A549 (cell line): ENCODE data around the gene ZNF322. TPM values are rescaled to one million over a fixed set of nuclear protein-coding genes. Genes with fewer than 3 reads are reported as not detected.

Source experiments
- ATAC-seq, 2 experiments: fragments of 200-7000 bp in 1 of 2; fragments of >200 bp in 1 of 2; cut with Nextera tagmentation in 1 of 2; cut with Tn5 transposase in 1 of 2; 3 replicates each; pipeline versions ENCODE4 v1.8.0 to v1.9.1; 2018 to 2020; ENCODE audit warnings: mild to moderate bottlenecking in 1 of 2, moderate library complexity in 1 of 2
- CTCF ChIA-PET: fragments of 300-600 bp; sonication (Branson Sonifier 250); formaldehyde crosslinking; extraction: SDS; loops from one replicate; lab custom pipeline; 2021; ENCODE audit warnings: antibody characterized with exemption, inconsistent platforms; lab: Yijun Ruan, JAX
- POLR2A ChIA-PET: fragments of 350-600 bp; formaldehyde crosslinking; extraction: SDS; loops from one replicate; lab custom pipeline; 2021; ENCODE audit warnings: antibody characterized with exemption, inconsistent platforms; lab: Yijun Ruan, JAX
- DNase-seq, 2 experiments: peaks; one replicate each; pipeline versions ENCODE4 v3.0.0 to v3.0.0-alpha.2; 2011 to 2016; ENCODE audit warnings: low read depth in 1 of 2, low spot score in 1 of 2
- FAIRE-seq: peaks from 2 replicates; lab custom pipeline; 2011; peaks lifted over from hg19 to GRCh38; lab: Jason Lieb, UNC
- H3K27ac ChIP-seq, 2 experiments: fragments of >200 bp; sonication (Bioruptor Twin); formaldehyde crosslinking; 3 replicates each; pipeline ENCODE4 v1.5.1; 2016 to 2017
- H3K4me1 ChIP-seq: fragments of >200 bp; sonication (Bioruptor Twin); formaldehyde crosslinking; 3 replicates; pipeline ENCODE4 v1.6.1; 2016
- H3K4me2 ChIP-seq: fragments of >200 bp; sonication (Bioruptor Twin); formaldehyde crosslinking; 3 replicates; pipeline ENCODE4 v1.6.1; 2016
- H3K4me3 ChIP-seq: fragments of >200 bp; sonication (Bioruptor Twin); formaldehyde crosslinking; 3 replicates; pipeline ENCODE4 v1.5.1; 2016
- H3K9me3 ChIP-seq: fragments of >200 bp; sonication (Bioruptor Twin); formaldehyde crosslinking; 3 replicates; pipeline ENCODE4 v1.6.1; 2016
- EHF ChIP-seq: fragments of 250-450 bp; sonication (Bioruptor Pico); IDR thresholded peaks from 2 replicates; pipeline ENCODE4 v1.5.0; 2020; ENCODE audit warnings: mild to moderate bottlenecking
- EHMT2 ChIP-seq: fragments of 200-600 bp; sonication (generic); IDR thresholded peaks from 2 replicates; pipeline ENCODE4 v1.6.1; 2016; ENCODE audit warnings: antibody characterized with exemption, low read depth, mild to moderate bottlenecking, moderate library complexity
- ESRRA ChIP-seq: fragments of 150-350 bp; IDR thresholded peaks from 2 replicates; pipeline ENCODE4 v1.6.1; 2014; ENCODE audit warnings: mild to moderate bottlenecking, low read length, borderline replicate concordance
- FOSB ChIP-seq: fragments of 250-450 bp; sonication (Bioruptor Pico); IDR thresholded peaks from 2 replicates; pipeline ENCODE4 v1.5.0; 2020; ENCODE audit warnings: mild to moderate bottlenecking, moderate library complexity
- GATA3 ChIP-seq: IDR thresholded peaks from 2 replicates; pipeline ENCODE4 v1.6.1; 2012; ENCODE audit warnings: borderline replicate concordance
- HOXA7 ChIP-seq: fragments of 250-450 bp; sonication (Bioruptor Pico); IDR thresholded peaks from 2 replicates; pipeline ENCODE4 v1.5.0; 2020; ENCODE audit warnings: mild to moderate bottlenecking, moderate library complexity
- JUN ChIP-seq, 2 experiments: fragments of >200 bp; sonication (Bioruptor Twin); formaldehyde crosslinking; IDR thresholded peaks; 2 replicates in 1 of 2; 3 replicates in 1 of 2; pipeline ENCODE4 v1.6.1; 2016 to 2017
- KDM1A ChIP-seq: fragments of 200-600 bp; sonication (generic); IDR thresholded peaks from 2 replicates; pipeline ENCODE4 v1.6.1; 2016; ENCODE audit warnings: low read depth, mild to moderate bottlenecking
- MAFK ChIP-seq: fragments of 450-650 bp; IDR thresholded peaks from 2 replicates; pipeline ENCODE4 v1.6.1; 2014; ENCODE audit not compliant: partially characterized antibody
- NFE2L2 ChIP-seq: fragments of 150-350 bp; conservative IDR thresholded peaks from 2 replicates; pipeline ENCODE4 v1.6.1; 2014; ENCODE audit warnings: low read length
- NR3C1 ChIP-seq: fragments of >200 bp; sonication (Bioruptor Twin); formaldehyde crosslinking; IDR thresholded peaks from 3 replicates; pipeline ENCODE4 v1.6.1; 2017
- PHF8 ChIP-seq: fragments of 200-600 bp; sonication (generic); IDR thresholded peaks from 2 replicates; pipeline ENCODE4 v1.6.1; 2016; ENCODE audit warnings: low read depth, mild to moderate bottlenecking, antibody characterized with exemption, moderate library complexity, borderline replicate concordance
- POLR2AphosphoS2 ChIP-seq: conservative IDR thresholded peaks from 2 replicates; pipeline ENCODE4 v1.6.1; 2012; ENCODE audit warnings: low read length, improper control_type of control experiment, inconsistent platforms
- RCOR1 ChIP-seq: fragments of 150-350 bp; IDR thresholded peaks from 2 replicates; pipeline ENCODE4 v1.6.1; 2014; ENCODE audit warnings: antibody characterized with exemption, low read length, low read depth
- SREBF2 ChIP-seq: fragments of 450-650 bp; IDR thresholded peaks from 2 replicates; pipeline ENCODE4 v1.6.1; 2014; ENCODE audit warnings: mild to moderate bottlenecking, moderate library complexity
- TFCP2L1 ChIP-seq: fragments of 250-450 bp; sonication (Bioruptor Pico); IDR thresholded peaks from 2 replicates; pipeline ENCODE4 v1.5.0; 2021; ENCODE audit warnings: mild to moderate bottlenecking
- ZFP36 ChIP-seq: fragments of 450-650 bp; IDR thresholded peaks from 2 replicates; pipeline ENCODE4 v1.6.1; 2014; ENCODE audit warnings: borderline replicate concordance; ENCODE audit not compliant: partially characterized antibody
- ZSCAN20 ChIP-seq: fragments of 250-450 bp; sonication (Bioruptor Pico); IDR thresholded peaks from 2 replicates; pipeline ENCODE4 v1.8.0; 2022; ENCODE audit warnings: mild to moderate bottlenecking, moderate library complexity
- WGBS: methylation state at CpG from one replicate; pipeline ENCODE4 v1.1.6; 2017; ENCODE audit errors: missing lambda C conversion rate; 5-methylcytosine and 5-hydroxymethylcytosine counted together
- polyA plus RNA-seq, 4 experiments: library from polyadenylated mRNA; depleted of rRNA in 3 of 4; stranded (reverse); fragments of >200 nt; fragmentation: RNase III in 1 of 4; extraction: RNeasy Plus Mini Kit Qiagen cat#74134 plus additional on column Dnase treatment in 1 of 4; gene quantifications; 2 replicates in 3 of 4; 3 replicates in 1 of 4; pipeline ENCODE4 v1.2.3, GENCODE V29; 2011 to 2017
- TF ChIP-seq, protein P1 (sequence below): fragments of 200-600 bp; sonication (generic); IDR thresholded peaks from 2 replicates; pipeline ENCODE4 v1.6.1; 2016; ENCODE audit warnings: antibody characterized with exemption, mild to moderate bottlenecking, moderate library complexity
- TF ChIP-seq, protein P2 (sequence below): fragments of >200 bp; sonication (Bioruptor Twin); formaldehyde crosslinking; IDR thresholded peaks from 3 replicates; pipeline ENCODE4 v1.6.1; 2016
- TF ChIP-seq, protein P3 (sequence below): fragments of 150-350 bp; IDR thresholded peaks from 2 replicates; pipeline ENCODE4 v1.6.1; 2014; ENCODE audit warnings: low read depth, mild to moderate bottlenecking, low read length
- TF ChIP-seq, protein P4 (sequence below): fragments of >200 bp; sonication (Bioruptor Twin); formaldehyde crosslinking; IDR thresholded peaks from 2 replicates; pipeline ENCODE4 v1.6.1; 2016
- TF ChIP-seq, protein P5 (sequence below): fragments of >200 bp; sonication (Bioruptor Twin); formaldehyde crosslinking; IDR thresholded peaks from 3 replicates; pipeline ENCODE4 v1.5.1; 2016

Gene ZNF322
- polyA plus RNA-seq, 2 of the 4 experiments (the other 2 are of a cell fraction) = 6.0 to 14.5 TPM

DNA sequence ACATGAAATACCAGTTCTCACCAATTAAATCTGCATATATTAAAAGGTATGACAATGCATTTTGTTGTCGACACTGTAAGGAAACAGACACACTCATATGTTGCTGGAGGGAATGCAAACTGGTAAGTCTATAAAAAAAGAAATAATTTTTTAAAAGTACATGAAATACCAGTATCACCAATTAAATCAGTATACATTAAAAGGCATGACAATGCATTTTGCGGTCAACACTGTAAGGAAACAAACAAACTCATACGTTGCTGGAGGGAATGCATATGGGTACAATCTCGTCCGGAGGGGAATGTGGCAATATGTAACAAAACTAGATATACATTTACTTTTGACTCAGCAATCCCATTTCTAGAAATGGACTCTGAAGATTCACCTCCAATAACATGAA is 6.5 kb downstream of the ZNF322 start (continued):
- TF ChIP-seq ZSCAN20 (CRISPR knock-in tag) (no peak), NFE2L2 (no peak), POLR2AphosphoS2 (no peak), ZFP36 (no peak)
- TF ChIP-seq, protein P1, sequence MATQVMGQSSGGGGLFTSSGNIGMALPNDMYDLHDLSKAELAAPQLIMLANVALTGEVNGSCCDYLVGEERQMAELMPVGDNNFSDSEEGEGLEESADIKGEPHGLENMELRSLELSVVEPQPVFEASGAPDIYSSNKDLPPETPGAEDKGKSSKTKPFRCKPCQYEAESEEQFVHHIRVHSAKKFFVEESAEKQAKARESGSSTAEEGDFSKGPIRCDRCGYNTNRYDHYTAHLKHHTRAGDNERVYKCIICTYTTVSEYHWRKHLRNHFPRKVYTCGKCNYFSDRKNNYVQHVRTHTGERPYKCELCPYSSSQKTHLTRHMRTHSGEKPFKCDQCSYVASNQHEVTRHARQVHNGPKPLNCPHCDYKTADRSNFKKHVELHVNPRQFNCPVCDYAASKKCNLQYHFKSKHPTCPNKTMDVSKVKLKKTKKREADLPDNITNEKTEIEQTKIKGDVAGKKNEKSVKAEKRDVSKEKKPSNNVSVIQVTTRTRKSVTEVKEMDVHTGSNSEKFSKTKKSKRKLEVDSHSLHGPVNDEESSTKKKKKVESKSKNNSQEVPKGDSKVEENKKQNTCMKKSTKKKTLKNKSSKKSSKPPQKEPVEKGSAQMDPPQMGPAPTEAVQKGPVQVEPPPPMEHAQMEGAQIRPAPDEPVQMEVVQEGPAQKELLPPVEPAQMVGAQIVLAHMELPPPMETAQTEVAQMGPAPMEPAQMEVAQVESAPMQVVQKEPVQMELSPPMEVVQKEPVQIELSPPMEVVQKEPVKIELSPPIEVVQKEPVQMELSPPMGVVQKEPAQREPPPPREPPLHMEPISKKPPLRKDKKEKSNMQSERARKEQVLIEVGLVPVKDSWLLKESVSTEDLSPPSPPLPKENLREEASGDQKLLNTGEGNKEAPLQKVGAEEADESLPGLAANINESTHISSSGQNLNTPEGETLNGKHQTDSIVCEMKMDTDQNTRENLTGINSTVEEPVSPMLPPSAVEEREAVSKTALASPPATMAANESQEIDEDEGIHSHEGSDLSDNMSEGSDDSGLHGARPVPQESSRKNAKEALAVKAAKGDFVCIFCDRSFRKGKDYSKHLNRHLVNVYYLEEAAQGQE = no peak
- TF ChIP-seq, protein P2, sequence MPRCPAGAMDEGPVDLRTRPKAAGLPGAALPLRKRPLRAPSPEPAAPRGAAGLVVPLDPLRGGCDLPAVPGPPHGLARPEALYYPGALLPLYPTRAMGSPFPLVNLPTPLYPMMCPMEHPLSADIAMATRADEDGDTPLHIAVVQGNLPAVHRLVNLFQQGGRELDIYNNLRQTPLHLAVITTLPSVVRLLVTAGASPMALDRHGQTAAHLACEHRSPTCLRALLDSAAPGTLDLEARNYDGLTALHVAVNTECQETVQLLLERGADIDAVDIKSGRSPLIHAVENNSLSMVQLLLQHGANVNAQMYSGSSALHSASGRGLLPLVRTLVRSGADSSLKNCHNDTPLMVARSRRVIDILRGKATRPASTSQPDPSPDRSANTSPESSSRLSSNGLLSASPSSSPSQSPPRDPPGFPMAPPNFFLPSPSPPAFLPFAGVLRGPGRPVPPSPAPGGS = no peak
- TF ChIP-seq, protein P3, sequence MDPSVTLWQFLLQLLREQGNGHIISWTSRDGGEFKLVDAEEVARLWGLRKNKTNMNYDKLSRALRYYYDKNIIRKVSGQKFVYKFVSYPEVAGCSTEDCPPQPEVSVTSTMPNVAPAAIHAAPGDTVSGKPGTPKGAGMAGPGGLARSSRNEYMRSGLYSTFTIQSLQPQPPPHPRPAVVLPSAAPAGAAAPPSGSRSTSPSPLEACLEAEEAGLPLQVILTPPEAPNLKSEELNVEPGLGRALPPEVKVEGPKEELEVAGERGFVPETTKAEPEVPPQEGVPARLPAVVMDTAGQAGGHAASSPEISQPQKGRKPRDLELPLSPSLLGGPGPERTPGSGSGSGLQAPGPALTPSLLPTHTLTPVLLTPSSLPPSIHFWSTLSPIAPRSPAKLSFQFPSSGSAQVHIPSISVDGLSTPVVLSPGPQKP = no peak
- TF ChIP-seq, protein P4, sequence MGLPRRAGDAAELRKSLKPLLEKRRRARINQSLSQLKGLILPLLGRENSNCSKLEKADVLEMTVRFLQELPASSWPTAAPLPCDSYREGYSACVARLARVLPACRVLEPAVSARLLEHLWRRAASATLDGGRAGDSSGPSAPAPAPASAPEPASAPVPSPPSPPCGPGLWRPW = no peak

DNA sequence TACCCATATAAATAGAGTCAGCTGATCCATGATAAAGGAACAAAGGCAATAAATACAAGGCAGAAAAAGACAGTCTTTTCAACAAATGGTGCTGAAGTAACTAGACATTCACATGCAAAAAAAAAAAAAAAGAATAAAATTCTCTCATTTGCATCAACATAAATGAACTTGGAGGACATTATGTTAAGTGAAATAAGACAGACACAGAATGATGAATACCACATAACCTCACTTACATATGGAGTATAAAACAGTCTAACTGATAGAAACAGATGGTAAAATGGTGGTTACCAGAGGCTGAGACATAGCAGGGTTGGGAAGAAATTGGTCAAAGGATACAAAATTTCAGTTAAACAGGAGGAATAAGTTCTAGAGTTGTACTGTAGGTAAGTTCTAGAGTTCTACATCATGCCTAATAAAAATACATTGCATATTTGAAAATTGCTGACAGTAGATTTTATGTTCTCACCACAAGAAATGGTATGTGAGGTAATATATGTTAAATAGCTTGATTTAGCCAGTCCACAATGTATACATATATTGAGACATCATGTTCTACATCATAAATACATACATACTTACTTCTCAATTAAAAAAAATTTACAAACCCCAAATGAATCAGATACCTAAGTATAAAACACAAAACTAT is 8.3 kb downstream of the ZNF322 start:
- POLR2A ChIA-PET = no interaction called here
- FAIRE-seq (no peak), ATAC-seq (no peak)

DNA sequence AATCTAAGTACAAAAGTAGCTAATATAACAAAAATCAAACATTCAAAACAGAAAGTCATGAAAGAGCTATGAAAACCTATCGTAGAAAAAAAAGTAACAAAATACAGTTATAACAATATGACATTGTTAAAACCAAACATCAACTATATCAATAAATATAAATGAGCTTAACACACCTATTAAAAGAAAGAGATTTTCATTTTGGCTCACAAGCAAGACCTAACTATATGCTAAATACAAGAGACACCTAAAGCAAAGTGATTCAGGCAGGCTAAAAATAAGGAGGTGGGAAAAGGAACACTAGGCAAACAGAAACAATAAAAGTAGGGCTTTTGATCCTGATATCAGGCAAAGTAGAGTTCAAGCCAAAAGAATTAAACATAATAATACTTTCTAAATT is 13.5 kb downstream of the ZNF322 start:
- no peak for TF ChIP-seq HOXA7 (CRISPR knock-in tag)
- no peak for TF ChIP-seq FOSB (CRISPR knock-in tag)
- no peak for TF ChIP-seq SREBF2
- TF ChIP-seq PHF8 = no peak
- no peak for TF ChIP-seq NR3C1
- no peak for TF ChIP-seq EHF
- TF ChIP-seq KDM1A = no peak
- TF ChIP-seq, protein P5, sequence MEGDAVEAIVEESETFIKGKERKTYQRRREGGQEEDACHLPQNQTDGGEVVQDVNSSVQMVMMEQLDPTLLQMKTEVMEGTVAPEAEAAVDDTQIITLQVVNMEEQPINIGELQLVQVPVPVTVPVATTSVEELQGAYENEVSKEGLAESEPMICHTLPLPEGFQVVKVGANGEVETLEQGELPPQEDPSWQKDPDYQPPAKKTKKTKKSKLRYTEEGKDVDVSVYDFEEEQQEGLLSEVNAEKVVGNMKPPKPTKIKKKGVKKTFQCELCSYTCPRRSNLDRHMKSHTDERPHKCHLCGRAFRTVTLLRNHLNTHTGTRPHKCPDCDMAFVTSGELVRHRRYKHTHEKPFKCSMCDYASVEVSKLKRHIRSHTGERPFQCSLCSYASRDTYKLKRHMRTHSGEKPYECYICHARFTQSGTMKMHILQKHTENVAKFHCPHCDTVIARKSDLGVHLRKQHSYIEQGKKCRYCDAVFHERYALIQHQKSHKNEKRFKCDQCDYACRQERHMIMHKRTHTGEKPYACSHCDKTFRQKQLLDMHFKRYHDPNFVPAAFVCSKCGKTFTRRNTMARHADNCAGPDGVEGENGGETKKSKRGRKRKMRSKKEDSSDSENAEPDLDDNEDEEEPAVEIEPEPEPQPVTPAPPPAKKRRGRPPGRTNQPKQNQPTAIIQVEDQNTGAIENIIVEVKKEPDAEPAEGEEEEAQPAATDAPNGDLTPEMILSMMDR = no peak
- no peak for TF ChIP-seq EHMT2
- no peak for TF ChIP-seq ESRRA
- no peak for TF ChIP-seq ZSCAN20 (CRISPR knock-in tag)
- no peak for TF ChIP-seq RCOR1
- TF ChIP-seq JUN (IDR thresholded peaks at IDR 0.05) = no peak
- TF ChIP-seq GATA3 = no peak
- no peak for TF ChIP-seq NFE2L2
- TF ChIP-seq, protein P4 = no peak
- H3K4me2 ChIP-seq = no peak overlapping the region
- no peaks in the 10 kb centered on the region for H3K4me1 ChIP-seq
- peaks cover 89% of the 10 kb centered on the region for H3K9me3 ChIP-seq
- ATAC-seq = no peak
- no peak for FAIRE-seq
- POLR2A ChIA-PET = no interaction called here
- no peak overlapping the region for H3K4me3 ChIP-seq
- no peak for DNase-seq
- WGBS = 74% methylated on average over 1 of the region's 1 CpG
- CTCF ChIA-PET = no interaction called here
- H3K27ac ChIP-seq = no peak overlapping the region

More for the DNA sequence above, 8.3 kb downstream of the ZNF322 start:
- H3K4me1 ChIP-seq = no peaks in the 10 kb centered on the region
- CTCF ChIA-PET = no interaction called here
- no peak for DNase-seq
- H3K4me3 ChIP-seq = no peak overlapping the region
- H3K9me3 ChIP-seq = peaks cover 68% of the 10 kb centered on the region
- TF ChIP-seq SREBF2 (no peak), MAFK (peak; percentile 71), TFCP2L1 (CRISPR knock-in tag) (no peak)
- no peak overlapping the region for H3K27ac ChIP-seq
- no peak overlapping the region for H3K4me2 ChIP-seq
